IPS-15b (cell line): ENCODE results near the gene CHRM1.
"Not testable (repeated sequence)": the region's sequence is repeated elsewhere in the genome, so short reads cannot be mapped to it uniquely, and the experiment has no call there.

Experiments used
- H3K27me3 ChIP-seq: one replicate; pipeline ENCODE4 v1.6.1; 2013; ENCODE audit warnings: low read length; ENCODE audit not compliant: control insufficient read depth, insufficient read depth
- H3K36me3 ChIP-seq: one replicate; pipeline ENCODE4 v1.6.1; 2013; ENCODE audit warnings: low read length; ENCODE audit not compliant: control insufficient read depth, insufficient read depth
- H3K4me1 ChIP-seq: one replicate; pipeline ENCODE4 v1.6.1; 2013; ENCODE audit warnings: mild to moderate bottlenecking, low read length; ENCODE audit not compliant: control insufficient read depth, insufficient read depth
- H3K4me3 ChIP-seq: one replicate; pipeline ENCODE4 v1.5.1; 2013; ENCODE audit warnings: low read depth, low read length
- H3K9ac ChIP-seq: one replicate; pipeline ENCODE4 v1.6.1; 2013; ENCODE audit warnings: low read depth, mild to moderate bottlenecking, low read length
- H3K9me3 ChIP-seq: one replicate; pipeline ENCODE4 v1.6.1; 2013; ENCODE audit warnings: mild to moderate bottlenecking, low read length; ENCODE audit not compliant: control insufficient read depth, insufficient read depth

Gene CHRM1, protein sequence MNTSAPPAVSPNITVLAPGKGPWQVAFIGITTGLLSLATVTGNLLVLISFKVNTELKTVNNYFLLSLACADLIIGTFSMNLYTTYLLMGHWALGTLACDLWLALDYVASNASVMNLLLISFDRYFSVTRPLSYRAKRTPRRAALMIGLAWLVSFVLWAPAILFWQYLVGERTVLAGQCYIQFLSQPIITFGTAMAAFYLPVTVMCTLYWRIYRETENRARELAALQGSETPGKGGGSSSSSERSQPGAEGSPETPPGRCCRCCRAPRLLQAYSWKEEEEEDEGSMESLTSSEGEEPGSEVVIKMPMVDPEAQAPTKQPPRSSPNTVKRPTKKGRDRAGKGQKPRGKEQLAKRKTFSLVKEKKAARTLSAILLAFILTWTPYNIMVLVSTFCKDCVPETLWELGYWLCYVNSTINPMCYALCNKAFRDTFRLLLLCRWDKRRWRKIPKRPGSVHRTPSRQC

DNA sequence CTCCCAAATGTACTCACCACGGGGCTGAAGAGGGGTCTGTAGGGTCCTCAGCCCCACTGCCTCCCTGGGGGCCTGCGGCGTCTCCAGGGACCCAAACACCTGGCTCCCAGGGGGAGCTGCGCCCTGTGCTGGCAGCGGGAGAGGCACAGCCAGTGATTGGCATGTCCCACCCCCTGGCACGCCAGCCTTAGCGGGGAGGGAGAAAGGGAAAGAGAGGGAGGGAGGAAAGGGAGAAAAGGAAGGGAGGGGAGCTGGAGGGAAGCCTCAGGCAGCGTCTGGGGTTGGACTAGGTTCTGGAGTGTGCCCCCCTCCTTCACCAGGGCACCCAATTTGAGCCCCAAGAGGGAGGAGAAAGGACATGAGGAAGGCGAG lies at the start of gene CHRM1:
CHRM1 (minus strand) TSS at position 163 of the 372 bp plus-strand sequence. CDS start 10,263 bp downstream, outside the sequence.
- Histone ChIP-seq H3K36me3 (no peaks in the 10 kb centered on the region), H3K4me3 (peak within 1 kb of the TSS; percentile 22), H3K9ac (no peak within 1 kb of the TSS), H3K4me1 (peaks cover 9% of the 10 kb centered on the region), H3K9me3 (no peaks in the 10 kb centered on the region), H3K27me3 (peaks cover 40% of the 10 kb centered on the region)

DNA sequence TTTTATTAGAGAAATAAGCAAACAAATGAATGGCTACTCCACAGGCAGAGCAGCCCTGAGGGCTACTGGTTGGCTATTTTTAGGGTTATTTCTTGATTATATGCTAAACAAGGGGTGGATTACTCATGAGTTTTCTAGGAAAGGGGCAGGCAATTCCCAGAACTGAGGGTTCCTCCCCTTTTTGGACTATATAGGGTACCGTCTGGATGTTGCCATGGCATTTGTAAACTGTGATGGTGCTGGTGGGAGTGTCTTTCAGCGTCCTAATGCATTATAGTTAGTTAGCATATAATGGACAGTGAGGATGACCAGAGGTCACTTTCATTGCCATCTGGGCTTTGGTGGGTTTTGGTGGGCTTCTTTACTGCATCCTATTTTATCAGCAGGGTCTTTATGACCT lies 44.4 kb upstream of the CHRM1 start:
- no peaks in the 10 kb centered on the region for H3K36me3 ChIP-seq
- no peaks in the 10 kb centered on the region for H3K27me3 ChIP-seq
- H3K4me1 ChIP-seq: no peaks in the 10 kb centered on the region
- H3K9me3 ChIP-seq: no peaks in the 10 kb centered on the region
- no peak overlapping the region for H3K9ac ChIP-seq
- no peak overlapping the region for H3K4me3 ChIP-seq

DNA sequence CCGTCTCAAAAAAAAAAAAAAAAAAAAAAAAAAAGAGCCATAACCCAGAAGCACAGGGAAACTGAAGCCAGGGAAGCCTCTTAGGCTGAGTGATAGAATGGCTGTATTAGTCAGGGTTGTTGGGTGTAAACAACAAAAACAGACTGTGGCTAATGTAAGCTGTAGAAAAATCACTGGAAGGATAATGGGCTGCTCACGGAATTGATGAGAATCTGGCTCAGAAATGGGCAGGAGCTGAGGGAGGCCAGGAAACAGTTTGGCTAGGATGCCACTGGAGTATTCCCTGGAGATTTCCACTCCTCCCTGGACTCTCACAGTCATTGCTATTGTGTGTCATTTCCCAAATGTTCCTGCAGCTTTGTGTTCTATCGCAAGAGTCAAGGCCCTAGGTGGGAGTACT lies 41.2 kb upstream of the CHRM1 start:
- Histone ChIP-seq H3K4me3 (no peak overlapping the region), H3K4me1 (no peaks in the 10 kb centered on the region)

DNA sequence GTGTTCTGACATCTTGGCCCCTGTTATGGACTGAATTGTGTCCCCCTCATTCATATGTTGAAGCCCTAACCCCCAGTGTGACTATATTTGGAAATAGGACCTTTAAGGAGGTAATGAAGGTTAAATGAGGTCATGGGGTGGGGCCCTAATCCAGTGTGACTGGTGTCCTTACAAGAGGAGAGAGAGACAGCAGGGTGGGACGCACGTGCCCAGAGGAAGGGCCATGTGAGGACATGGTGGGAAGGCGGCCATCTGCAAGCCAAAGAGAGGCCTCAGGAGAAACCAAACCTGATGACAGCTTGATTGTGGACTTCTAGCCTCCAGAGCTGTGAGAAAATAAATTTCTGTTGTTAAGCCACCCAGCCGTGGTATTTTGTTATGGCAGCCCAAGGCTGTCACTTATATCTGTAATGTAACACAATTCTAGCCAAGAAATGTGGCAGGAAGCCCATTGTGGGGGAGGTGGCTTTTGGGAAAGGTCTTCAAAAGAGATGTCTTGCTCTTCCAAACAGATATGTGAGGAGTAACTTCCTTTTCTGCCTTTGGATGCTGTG lies 39.9 kb upstream of the CHRM1 start:
- H3K27me3 ChIP-seq: no peaks in the 10 kb centered on the region
- H3K9ac ChIP-seq: no peak overlapping the region
- no peaks in the 10 kb centered on the region for H3K36me3 ChIP-seq
- H3K4me1 ChIP-seq: no peaks in the 10 kb centered on the region
- H3K4me3 ChIP-seq: no peak overlapping the region
- no peaks in the 10 kb centered on the region for H3K9me3 ChIP-seq

More for the DNA sequence above, 41.2 kb upstream of the CHRM1 start:
- Histone ChIP-seq H3K36me3 (no peaks in the 10 kb centered on the region), H3K27me3 (no peaks in the 10 kb centered on the region), H3K9ac (no peak overlapping the region), H3K9me3 (no peaks in the 10 kb centered on the region)

DNA sequence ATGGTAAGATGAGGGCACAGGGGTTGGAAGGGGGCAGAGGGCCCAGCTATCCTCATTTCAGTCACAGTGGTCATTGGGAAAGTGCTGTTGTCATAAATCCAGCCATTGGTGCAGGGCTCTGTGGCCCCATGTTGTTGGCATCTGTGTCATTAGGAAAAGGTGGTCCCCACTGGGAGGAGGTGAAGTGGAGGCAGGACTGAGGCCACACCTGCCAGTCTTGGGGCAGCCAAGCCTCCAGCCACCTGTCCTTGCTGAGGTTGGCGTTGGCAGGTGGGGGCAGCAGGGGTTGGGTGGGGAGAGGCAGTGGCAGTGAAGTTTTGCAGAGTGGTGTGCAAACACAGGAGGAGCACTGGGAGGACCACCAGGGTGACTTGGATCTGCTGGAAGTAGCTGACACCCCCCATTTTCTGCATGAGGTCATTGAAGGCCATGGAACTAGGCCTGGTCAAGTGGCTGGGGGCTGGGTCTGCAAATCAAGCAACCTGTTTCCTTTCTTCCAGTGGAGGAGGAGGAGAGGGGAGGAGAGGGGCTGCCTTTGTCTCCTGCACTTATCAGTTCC lies 38.3 kb upstream of the CHRM1 start:
- no peaks in the 10 kb centered on the region for H3K9me3 ChIP-seq
- no peak overlapping the region for H3K4me3 ChIP-seq
- H3K36me3 ChIP-seq: no peaks in the 10 kb centered on the region
- no peak overlapping the region for H3K9ac ChIP-seq
- no peaks in the 10 kb centered on the region for H3K4me1 ChIP-seq
- no peaks in the 10 kb centered on the region for H3K27me3 ChIP-seq

DNA sequence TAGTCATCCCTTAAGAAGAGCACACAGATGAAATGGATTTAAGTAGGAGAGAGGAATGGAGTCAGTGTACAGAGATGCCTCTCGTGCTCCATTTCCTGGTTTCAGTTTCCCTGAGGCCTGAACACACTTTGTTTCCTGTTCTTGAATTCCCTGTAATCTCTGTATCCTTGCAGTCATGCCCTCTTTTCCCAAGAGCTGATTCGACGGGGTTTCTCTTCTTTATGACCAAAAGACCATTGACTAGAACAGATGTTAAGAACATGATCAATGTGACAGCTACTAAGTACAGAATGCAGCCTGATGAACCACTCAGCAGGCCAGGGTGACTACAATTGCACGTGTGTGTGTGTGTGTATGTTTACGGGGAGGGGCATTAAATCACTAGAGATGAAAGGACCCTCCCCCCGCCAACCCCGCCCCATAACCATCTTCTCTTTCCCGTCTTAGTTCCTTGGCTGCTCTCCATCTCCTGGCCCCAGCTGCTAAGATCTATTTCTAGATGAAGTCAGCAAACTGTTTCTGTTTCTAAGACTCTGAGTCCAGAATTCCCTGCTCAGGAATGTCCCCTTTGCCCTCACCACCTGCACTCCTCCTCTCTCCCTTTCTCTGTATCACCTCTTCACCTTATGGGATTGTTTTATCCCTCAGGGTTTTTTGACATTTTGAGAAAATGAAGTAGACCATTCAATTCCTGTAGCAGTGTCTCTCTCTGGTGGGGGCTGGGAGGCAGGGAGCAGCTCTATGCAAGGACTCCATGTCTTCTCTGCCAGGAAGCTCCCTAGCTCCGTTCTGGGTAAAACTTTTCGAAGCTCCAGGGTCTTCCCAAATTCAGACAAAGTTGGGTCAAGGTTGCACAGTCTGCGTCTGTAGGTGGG lies 37.6 kb upstream of the CHRM1 start:
- no peaks in the 10 kb centered on the region for H3K36me3 ChIP-seq
- H3K4me1 ChIP-seq: no peaks in the 10 kb centered on the region
- H3K27me3 ChIP-seq: no peaks in the 10 kb centered on the region
- no peaks in the 10 kb centered on the region for H3K9me3 ChIP-seq
- H3K4me3 ChIP-seq: no peak overlapping the region
- no peak overlapping the region for H3K9ac ChIP-seq

DNA sequence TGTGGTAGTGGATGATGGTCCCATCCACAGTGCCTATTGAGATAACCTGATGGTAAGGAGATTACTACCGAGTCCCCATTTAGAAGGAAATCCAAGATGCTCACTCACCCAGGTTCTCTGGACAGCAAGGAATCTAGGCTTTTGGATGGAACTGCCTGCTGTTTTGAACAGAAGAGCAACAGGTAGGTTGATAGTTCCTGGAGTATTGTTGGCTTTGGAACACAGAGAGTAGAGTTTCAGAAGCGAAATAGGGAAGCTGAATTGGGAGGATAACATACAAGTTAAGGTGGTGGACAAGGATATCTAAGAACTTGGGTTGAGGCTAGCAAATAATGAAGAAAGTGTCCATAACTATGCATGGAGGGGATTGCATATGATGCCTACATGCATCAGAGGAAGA lies 36.0 kb upstream of the CHRM1 start:
- Histone ChIP-seq H3K9ac (no peak overlapping the region), H3K36me3 (no peaks in the 10 kb centered on the region), H3K27me3 (no peaks in the 10 kb centered on the region), H3K9me3 (no peaks in the 10 kb centered on the region), H3K4me1 (no peaks in the 10 kb centered on the region), H3K4me3 (no peak overlapping the region)

DNA sequence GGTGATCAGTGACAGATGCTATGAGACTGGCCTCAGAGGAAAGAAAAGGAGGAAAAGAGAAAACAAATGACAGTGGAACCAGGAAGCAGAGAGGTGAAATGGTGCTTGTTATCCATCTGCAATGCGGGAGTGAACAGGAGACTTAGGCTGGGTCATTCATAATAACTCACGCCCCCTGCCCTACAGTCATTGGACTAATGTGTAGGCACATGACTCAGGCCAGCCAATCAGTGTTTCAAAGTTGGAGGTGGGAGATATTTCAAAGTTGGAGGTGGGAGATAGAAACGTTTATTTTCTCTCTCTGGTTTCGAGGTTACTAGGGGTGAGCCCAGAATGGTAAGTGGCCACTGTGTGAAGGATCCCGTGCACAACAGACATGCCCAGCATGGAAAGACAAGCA lies 33.3 kb upstream of the CHRM1 start:
- H3K36me3 ChIP-seq: no peaks in the 10 kb centered on the region
- no peak overlapping the region for H3K4me3 ChIP-seq
- no peaks in the 10 kb centered on the region for H3K27me3 ChIP-seq
- H3K4me1 ChIP-seq: no peaks in the 10 kb centered on the region
- H3K9ac ChIP-seq: no peak overlapping the region
- H3K9me3 ChIP-seq: no peaks in the 10 kb centered on the region

DNA sequence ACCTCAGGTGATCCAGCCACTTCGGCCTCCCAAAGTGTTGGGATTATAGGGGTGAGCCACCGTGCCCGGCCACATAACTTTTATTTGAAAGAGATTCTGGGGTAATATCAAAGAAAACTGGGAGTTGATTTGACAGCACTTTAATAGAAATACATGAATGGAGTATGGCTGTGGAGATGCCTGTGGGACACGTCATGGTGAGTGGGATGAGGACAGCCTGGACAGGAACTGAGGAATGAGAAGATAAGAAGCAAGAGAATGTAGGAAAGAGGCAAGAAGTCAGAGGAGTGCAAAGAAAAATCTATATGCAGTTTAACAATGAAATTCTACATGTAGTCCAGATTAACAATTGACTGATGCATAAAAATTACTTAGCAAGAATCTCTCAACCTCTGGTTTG lies 32.6 kb upstream of the CHRM1 start:
- Histone ChIP-seq H3K36me3 (no peaks in the 10 kb centered on the region), H3K4me3 (no peak overlapping the region), H3K4me1 (no peaks in the 10 kb centered on the region), H3K9ac (no peak overlapping the region), H3K27me3 (no peaks in the 10 kb centered on the region), H3K9me3 (no peaks in the 10 kb centered on the region)

DNA sequence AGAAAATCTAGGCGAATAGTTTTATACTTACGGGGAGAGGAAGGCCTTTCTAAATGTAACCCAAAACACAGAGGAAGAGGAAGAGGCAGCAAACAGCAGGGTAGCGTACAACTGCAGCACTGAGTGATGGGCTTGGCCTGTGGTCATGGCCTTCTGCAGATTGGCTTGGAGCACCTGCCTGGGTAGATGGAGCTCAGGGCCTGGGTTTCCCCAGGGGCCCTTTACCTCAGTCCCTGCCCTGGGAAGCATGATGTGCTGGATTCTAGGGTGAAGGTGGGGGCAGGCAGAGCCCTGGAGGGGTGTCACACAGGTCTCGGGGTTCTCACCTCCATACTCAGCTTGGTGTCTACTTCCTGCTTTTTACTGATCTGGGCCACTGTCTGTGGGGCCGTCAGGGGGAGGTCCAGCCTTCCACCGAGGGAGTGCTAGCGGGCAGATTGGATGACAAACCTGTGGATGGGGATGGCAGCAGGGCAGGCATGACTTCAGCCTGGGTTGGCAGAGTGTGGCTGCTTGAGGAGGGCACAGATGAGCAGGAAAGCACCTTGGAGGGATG lies 27.7 kb upstream of the CHRM1 start:
- Histone ChIP-seq H3K36me3 (no peaks in the 10 kb centered on the region), H3K9me3 (no peaks in the 10 kb centered on the region), H3K4me1 (no peaks in the 10 kb centered on the region), H3K27me3 (no peaks in the 10 kb centered on the region), H3K4me3 (no peak overlapping the region), H3K9ac (no peak overlapping the region)

DNA sequence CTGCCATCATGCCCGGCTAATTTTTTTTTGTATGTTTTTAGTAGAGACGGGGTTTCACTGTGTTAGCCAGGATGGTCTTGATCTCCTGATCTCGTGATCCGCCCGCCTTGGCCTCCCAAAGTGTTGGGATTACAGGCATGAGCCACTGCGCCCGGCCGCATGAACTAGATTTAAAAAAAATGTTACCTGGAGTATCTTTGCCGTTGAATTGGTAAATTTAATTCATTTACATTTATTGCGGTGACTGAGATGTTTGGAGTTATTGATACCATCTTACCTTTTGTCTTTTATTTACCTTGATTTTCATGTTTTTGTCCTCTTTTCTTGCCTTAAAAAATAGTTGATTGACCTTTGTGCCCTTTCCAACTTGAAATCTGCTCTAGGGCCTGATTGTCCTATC lies 24.4 kb upstream of the CHRM1 start:
- not testable (repeated sequence) for H3K9ac ChIP-seq, H3K27me3 ChIP-seq, H3K4me3 ChIP-seq, H3K36me3 ChIP-seq, H3K4me1 ChIP-seq, H3K9me3 ChIP-seq
